Stimulated activated CD8-positive, alpha-beta memory T cell treated with anti-CD3 and anti-CD28 coated beads, Interleukin-4, amount 100 ng/mL, for 4 hours (primary cell): ENCODE data around the gene MYO9A.
"Not testable (repeated sequence)": the region's sequence is repeated elsewhere in the genome, so short reads cannot be mapped to it uniquely, and the experiment has no call there.

Experiments
- DNase-seq, 2 donors: peaks; one replicate each; pipeline ENCODE4 v3.0.0-alpha.2; 2020; ENCODE audit warnings: low read depth in 2 of 2, low spot score in 1 of 2

Gene MYO9A

DNA sequence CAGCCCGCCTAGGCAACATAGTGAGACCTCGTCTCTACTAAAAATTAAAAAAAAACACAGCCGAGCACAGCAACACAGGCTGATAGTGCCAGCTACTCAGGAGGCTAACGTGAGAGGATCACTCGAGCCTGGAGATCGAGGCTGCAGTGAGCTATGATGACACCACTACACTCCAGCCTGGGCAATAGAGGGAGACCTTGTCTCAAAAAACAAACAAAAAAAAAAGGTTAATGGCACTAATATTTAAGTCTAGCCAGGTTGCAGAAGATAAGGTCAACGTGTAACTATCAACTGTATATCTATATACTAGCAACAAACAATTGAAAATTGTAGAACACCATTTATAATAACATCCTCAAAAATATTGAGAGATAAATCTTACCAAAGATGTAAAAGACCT is 75.1 kb downstream of the MYO9A start:
- DNase-seq: no peak

GRCh38 chr15:72042054-72042453 is 75.9 kb downstream of the MYO9A start:
- DNase-seq: no peak

DNA sequence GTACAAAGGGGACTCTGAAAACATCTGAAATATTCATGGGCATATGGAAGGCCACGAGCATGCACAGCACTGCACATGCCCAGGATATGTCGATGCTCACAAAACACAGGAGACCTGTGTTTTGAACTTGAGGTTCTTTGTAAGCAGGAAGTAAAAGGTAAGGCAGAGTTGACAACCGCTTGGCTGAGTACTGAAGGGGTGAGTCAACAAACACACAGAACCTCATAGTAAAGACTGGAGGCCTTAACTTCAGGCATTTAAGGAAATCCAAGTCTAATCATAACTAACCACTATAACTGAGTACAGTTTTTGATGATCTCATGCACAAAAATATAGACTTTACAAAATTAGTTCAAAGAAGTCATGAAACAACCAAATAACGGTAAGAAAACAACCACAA is 80.6 kb downstream of the MYO9A start:
- no peak for DNase-seq

DNA sequence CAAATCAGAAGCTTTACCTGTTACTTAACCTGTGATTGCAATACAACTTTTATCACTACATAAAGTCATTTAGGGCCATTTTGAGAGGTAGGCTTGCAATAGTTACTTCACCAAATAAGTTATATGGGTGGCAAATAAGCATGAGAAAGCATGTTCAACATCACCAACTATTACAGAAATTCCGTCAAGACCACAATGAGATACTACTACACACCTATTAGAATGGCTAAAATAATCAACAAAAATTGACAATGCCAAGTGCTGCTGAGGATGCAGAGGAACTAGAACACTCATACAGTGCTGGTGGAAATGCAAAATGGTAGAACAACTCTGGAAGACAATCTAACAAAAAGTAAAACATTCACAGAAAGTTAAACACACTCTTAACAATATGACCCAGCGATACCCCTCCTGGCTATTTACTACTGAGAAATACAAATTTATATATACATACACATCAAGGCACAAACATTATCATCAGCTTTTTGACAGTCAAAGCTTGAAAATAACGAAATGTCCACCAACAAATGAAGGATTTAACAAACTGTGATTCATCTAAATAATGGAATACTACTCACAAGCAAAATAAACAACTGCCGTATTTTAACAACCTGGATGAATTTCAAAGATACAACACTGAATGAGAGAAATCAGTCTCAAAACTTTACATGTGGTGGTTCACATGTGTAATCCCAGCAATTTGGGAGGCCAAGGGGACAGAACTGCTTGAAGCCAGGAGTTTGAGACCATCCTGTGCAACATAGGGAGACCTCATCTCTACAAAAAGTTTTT is 82.9 kb downstream of the MYO9A start:
- DNase-seq: no peak

DNA sequence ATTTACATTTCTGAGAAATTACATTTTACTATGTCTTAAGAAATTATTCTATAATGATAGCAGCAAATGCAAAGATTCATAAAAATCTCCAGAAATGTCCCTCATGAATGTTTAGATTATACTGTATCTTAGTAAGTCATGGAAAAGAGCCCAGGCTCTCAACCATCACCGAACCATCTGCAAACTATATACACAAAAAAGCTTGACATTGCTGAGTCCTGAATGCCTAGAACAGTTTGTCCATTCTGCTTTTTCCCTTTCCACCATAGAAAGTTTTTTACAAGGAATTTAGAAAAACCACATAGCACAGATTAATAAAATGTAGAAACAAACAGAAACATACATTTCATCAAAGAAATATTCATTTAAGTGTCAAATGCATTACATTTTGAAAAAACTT is 83.6 kb downstream of the MYO9A start:
- DNase-seq: no peak

GRCh38 chr15:72033711-72034110 is 84.2 kb downstream of the MYO9A start:
- no peak for DNase-seq

GRCh38 chr15:72033285-72033684 is 84.7 kb downstream of the MYO9A start:
- no peak for DNase-seq

DNA sequence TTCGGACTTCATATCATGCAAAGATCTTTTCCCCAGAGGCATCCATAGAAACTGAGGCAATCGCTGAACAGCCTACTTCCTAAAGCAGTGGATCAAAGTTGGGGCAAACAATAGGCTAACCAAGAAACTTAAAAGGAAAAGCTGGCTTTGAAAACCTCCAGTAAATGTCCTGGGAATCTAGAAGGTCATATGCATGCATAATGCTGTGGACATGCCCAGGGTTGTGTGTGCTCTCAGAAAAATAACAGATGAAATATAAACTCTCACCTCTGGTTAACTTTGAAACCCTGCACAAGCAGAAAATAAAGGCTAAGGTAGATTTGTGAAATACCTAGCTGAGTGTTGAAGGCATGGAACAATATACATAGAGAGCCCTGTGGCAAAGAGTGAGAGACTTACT is 96.3 kb downstream of the MYO9A start:
- no peak for DNase-seq

GRCh38 chr15:72020799-72021198 is 97.2 kb downstream of the MYO9A start:
- no peak for DNase-seq

DNA sequence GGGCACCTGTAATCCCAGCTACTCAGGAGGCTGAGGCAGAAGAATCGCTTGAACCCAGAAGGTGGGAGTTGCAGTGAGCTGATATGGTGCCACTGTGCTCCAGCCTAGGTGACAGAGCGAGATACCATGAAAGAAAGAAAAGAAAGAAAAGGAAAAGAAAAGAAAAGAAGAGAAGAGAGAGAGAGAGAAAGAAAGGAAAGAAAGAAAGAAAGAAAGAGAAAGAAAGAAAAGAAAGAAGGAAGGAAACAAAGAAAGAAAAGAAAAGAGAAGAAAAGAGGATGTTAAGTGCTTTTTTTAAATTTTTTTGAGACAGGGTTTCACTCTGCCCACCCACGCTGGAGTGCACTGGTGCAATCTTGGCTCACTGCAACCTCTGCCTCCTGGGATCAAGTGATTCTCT is 103.4 kb downstream of the MYO9A start:
- DNase-seq: not testable (repeated sequence)

DNA sequence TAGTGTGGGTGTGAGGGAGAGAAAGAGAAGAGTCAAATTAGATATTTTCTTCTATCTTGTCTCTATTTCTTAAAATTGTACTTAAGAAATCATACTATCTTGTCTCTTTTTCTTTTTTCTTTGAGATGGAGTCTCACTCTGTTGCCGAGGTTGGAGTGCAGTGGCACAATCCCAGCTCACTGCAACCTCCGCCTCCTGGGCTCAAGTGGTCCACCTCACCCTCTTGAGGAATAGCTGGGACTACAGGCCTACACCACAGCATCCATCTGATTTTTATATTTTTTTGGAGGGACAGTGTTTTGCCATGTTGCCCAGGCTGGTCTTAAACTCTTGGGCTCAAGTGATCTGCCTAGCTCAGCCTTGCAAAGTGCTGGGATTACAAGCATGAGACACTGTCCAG is 104.2 kb downstream of the MYO9A start:
- no peak for DNase-seq

DNA sequence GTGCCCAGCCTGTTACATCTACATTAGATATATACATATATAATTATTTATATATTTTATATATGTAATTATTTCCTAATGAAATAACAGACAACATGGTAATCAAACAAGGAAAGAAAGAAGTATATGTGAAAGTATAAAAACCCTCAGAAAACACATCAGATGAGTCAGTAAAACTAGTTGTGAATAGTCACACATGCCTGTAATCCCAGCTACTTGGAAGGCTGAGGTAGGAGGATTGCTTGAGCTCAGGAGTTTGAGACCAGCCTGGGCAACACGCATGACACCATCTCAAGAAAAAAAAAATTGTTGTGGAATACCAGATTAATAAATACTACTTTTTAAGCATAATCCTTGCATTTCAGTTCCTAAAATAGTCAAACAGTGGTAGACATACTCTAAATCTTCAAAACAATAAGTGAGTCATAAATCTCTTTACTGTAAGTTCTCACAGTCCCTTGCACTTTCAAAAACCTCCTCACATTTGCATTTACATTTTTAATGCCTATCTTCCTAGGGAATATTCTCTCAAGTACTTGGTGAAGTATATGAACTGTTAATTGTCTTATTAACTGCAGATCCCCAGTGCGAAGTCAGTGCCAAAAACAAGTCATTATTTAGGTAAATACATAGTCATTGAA is 106.5 kb downstream of the MYO9A start:
- DNase-seq: no peak

DNA sequence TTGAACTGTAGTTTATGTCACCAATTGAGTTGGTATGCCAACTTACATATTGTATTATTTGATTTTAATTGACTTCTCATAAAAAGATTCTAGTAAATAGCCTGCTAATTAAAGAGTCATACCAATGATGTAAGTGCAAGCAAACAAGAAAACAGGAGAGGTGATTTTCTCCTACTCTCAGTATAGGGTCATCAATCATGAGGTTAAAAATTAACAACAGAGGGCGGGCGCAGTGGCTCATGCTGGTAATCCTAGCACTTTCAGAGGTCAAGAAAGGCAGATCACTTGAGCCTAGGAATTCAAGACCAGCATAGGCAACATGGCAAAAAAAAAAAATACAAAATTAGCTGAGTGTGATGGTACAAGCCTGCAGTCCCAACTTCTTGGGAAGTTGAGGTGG is 108.7 kb downstream of the MYO9A start:
- DNase-seq: no peak

GRCh38 chr15:72006382-72006781 is 111.6 kb downstream of the MYO9A start:
- DNase-seq: no peak

DNA sequence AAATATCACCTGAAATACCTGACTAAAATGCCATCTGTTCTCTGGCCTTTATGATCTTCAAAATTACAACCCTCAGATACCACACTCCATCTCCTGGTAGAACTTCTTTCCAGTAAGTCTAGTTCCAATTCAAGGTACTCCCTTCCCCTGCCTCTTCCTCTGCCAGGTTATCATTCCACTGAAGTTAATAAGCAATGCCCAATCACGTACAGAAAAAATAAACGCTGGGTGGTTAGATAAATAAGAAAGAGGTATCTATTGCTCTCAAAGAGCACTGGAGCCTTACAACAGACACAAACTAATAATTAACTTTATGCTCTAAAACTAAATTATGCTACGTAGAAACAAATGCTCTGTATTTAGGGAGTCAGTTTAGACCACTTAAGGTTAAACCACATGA is 112.5 kb downstream of the MYO9A start:
- DNase-seq: no peak

- no peak for DNase-seq
Observed at GRCh38 chr15:71999807-72000206, 118.1 kb downstream of the MYO9A start.

- not testable (repeated sequence) for DNase-seq
Observed at GRCh38 chr15:71998717-71999116, 119.2 kb downstream of the MYO9A start.

- DNase-seq: no peak
Observed at GRCh38 chr15:71997691-71998090, 120.3 kb downstream of the MYO9A start.

- DNase-seq: no peak
Observed at GRCh38 chr15:71975816-71976150, 142.2 kb downstream of the MYO9A start.

GRCh38 chr15:71974211-71974610 is 143.7 kb downstream of the MYO9A start:
- DNase-seq: no peak

DNA sequence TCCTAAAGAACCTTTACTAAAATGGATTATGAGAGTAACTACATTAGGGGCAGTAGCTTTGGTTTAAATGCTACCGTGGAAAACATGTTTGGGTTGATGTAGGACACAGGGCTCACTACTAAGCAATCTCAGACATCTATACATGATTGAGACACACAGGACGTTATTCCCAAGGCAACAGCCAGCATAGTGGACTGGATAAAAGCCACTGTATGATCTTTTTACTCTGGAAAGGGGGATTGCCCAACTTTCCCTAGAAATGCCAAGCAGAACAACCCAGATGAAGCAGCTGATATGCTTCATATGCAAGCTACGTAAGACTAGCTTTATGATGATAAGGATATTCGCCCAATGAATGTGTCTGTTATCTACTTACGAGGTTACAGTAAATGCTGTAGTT is 144.6 kb downstream of the MYO9A start:
- DNase-seq: no peak

DNA sequence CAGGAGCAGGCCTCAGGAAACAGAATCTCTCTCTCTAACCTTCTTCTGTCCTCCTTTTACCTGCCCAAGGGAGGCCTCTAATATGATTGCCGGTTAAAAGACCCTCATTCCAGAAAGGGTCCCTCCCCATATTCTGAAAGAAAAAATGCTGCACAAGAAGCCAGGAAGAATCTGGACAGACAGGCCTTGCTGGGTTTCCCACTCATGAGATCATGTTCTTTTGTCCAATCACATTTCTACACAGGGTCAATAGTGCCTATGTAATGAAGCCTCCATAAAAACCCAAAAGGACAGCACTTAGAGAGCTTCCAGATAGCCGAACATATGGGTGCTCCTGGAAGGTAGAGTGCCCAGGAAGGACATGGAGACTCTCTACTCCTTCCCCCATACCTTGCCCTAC is 146.0 kb downstream of the MYO9A start:
- no peak for DNase-seq

- no peak for DNase-seq
Observed at GRCh38 chr15:71970435-71970834, 147.5 kb downstream of the MYO9A start.
